Right atrium auricular region (tissue), 2 donors: ENCODE results near the gene MACROH2A1. TPM values are rescaled to one million over a fixed set of nuclear protein-coding genes. Genes with fewer than 3 reads are reported as not detected.

Experiments used
- DNase-seq: peaks from one replicate; pipeline ENCODE4 v3.0.0-alpha.2; 2019; ENCODE audit warnings: low spot score
- H3K27ac ChIP-seq, 2 donors: fragments of 200-600 bp; sonication (generic); 1 replicate in 1 of 2; 2 replicates in 1 of 2; pipeline ENCODE4 v1.5.1; 2016 to 2019
- H3K27me3 ChIP-seq, 2 donors: fragments of 200-600 bp; sonication (generic); one replicate each; pipeline versions ENCODE4 v1.5.1 to v1.6.0; 2017 to 2019
- H3K36me3 ChIP-seq: fragments of 200-600 bp; sonication (generic); one replicate; pipeline ENCODE4 v1.5.1; 2016
- H3K4me1 ChIP-seq, 2 donors: fragments of 200-600 bp; sonication (generic); one replicate each; pipeline versions ENCODE4 v1.5.1 to v1.6.0; 2017 to 2019
- H3K4me3 ChIP-seq, 2 donors: fragments of 200-600 bp; sonication (generic); 1 replicate in 1 of 2; 2 replicates in 1 of 2; pipeline ENCODE4 v1.5.1; 2017 to 2019; ENCODE audit warnings: mild to moderate bottlenecking in 1 of 2, moderate library complexity in 1 of 2
- H3K9me3 ChIP-seq, 2 donors: fragments of 200-600 bp; sonication (generic); one replicate each; pipeline ENCODE4 v1.5.1; 2019
- CTCF ChIP-seq, 2 donors: fragments of 200-600 bp; sonication (generic); IDR thresholded peaks; one replicate each; pipeline ENCODE4 v1.5.1; 2019; ENCODE audit warnings: antibody characterized with exemption in 2 of 2
- total RNA-seq, 2 donors: library from RNA; depleted of rRNA; stranded (reverse); fragments of >200 nt; gene quantifications; one replicate each; pipeline ENCODE4 v1.1.0, GENCODE V29; 2016

MACROH2A1 gene
- total RNA-seq, 2 donors from 2014 or later: 149 to 179 TPM

DNA sequence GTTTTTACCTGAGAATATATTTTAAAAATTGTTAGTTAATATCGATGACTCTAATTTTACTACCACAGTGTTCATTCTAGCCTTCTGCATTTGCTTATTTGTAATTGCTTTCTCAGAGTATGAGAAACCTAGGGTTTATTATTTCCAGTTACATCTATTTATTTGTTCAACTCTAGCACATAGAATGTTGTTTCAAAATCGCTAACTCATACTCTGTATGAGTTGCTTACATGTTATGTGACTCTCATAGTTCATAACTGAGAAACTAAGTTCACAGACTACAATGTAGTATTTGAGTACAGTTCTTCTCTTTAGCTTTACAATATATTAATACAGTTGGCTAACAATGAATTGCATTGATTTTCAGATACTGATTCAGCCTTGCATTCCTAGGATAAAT lies 103.2 kb downstream of the MACROH2A1 start:
- H3K36me3 ChIP-seq: no peaks in the 10 kb centered on the region
- DNase-seq: no peak
- H3K4me3 ChIP-seq: no peak overlapping the region
- H3K4me1 ChIP-seq: no peaks in the 10 kb centered on the region
- H3K9me3 ChIP-seq: no peaks in the 10 kb centered on the region
- no peak for TF ChIP-seq CTCF (IDR thresholded peaks at IDR 0.05)
- H3K27ac ChIP-seq: no peak overlapping the region
- no peaks in the 10 kb centered on the region for H3K27me3 ChIP-seq

DNA sequence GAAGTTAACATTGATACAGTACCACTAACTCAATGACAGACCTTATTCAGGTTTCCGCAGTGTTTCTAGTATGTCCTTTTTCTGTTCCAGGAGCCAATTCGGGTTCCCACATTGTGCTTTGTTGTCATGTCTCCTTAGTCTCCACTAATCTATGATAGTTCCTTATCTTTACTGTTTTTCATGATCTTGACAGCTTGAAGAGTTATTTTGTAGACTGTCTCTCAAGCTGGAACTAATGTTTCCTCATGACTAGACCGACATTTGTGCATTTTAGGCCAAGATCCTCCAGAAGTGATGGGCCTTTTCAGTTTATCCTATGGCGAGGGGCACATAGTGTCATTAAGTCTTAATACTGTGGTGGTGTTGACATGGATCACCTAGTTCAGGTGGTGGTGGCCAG lies 104.2 kb downstream of the MACROH2A1 start:
- Histone ChIP-seq H3K4me1 (no peaks in the 10 kb centered on the region), H3K27ac (no peak overlapping the region), H3K9me3 (no peaks in the 10 kb centered on the region), H3K4me3 (no peak overlapping the region), H3K36me3 (no peaks in the 10 kb centered on the region), H3K27me3 (no peaks in the 10 kb centered on the region)
- no peak for DNase-seq
- TF ChIP-seq CTCF (IDR thresholded peaks at IDR 0.05): no peak

GRCh38 chr5:135289651-135290050 lies 109.4 kb downstream of the MACROH2A1 start:
- no peak for TF ChIP-seq CTCF (IDR thresholded peaks at IDR 0.05)
- Histone ChIP-seq H3K27ac (no peak overlapping the region), H3K9me3 (peaks cover 0 to 14% of the 10 kb centered on the region in 2 donors), H3K4me1 (no peaks in the 10 kb centered on the region), H3K27me3 (no peaks in the 10 kb centered on the region), H3K4me3 (no peak overlapping the region), H3K36me3 (no peaks in the 10 kb centered on the region)
- no peak for DNase-seq

- H3K4me1 ChIP-seq: no peaks in the 10 kb centered on the region
- no peak overlapping the region for H3K4me3 ChIP-seq
- DNase-seq: no peak
- no peak for TF ChIP-seq CTCF (IDR thresholded peaks at IDR 0.05)
- H3K36me3 ChIP-seq: no peaks in the 10 kb centered on the region
- no peaks in the 10 kb centered on the region for H3K27me3 ChIP-seq
- H3K27ac ChIP-seq: no peak overlapping the region
- H3K9me3 ChIP-seq: peaks cover 0 to 14% of the 10 kb centered on the region in 2 donors
Observed at GRCh38 chr5:135287551-135287950, 111.5 kb downstream of the MACROH2A1 start.

Other genes with a start within 250 kb of the MACROH2A1 start
- gene DCANP1, start 48.1 kb upstream of the MACROH2A1 start, total RNA-seq: not detected
- gene TIFAB, start 53.1 kb upstream of the MACROH2A1 start, total RNA-seq: not detected
- not detected for gene NEUROG1, start 136.7 kb upstream of the MACROH2A1 start, total RNA-seq
- gene CXCL14, start 179.8 kb upstream of the MACROH2A1 start, total RNA-seq: 1 to 10 TPM in 1 of 2 donors, under 1 TPM in 1; 0.33 to 3.1 TPM